Measurements from ENCODE around the gene FLAD1.

FLAD1 gene

DNA sequence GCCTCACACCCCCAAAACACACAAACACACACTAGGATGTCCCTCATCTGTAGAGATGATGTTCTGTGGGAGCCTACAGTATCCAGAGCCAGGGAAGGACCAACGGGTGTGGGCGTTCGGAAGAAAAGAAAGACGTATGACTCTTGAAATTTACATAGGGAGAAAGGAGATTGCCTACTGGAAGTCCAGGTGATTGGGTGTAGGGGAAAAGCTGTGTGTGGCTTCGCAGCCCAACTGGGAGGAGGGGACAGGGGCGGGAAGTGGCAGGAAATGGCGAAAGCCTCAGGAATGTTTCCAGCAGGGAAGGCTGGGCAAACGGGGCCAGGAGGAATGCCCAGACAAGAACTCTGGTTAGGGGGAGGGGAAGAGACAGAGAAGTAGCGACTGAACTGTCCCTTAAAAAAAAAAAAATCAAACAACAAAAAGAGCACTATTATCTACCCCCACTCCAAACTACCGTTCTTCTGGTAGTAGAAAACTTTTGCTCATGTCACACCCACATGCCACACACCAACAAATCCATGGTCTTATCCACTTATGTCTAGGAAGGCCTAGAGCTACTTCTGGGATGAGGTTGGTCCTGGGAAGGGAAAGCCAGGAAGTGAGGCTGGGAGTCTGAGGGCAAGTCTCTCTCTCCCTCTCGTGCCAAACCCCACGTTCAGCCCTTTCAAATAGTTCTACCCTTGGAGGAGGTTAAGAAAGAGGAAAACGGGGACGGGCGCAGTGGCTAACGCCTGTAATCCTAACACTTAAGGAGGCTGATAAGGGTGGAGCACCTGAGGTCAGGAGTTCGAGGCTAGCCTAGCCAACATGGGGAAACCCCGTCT lies 10.4 kb upstream of the FLAD1 start:
- no peaks in the 10 kb centered on the region for H3K27me3 ChIP-seq (ENCODE audit: low read depth, low read length)
- H3K9me3 ChIP-seq (ENCODE audit: insufficient read depth, low read length) = no peaks in the 10 kb centered on the region
- no peak overlapping the region for H3K27ac ChIP-seq (ENCODE audit: low read length)
- no peak overlapping the region for H2AFZ ChIP-seq (ENCODE audit: low read depth, low read length)
- peak overlapping the region; percentile 81 for H3K4me2 ChIP-seq (ENCODE audit: low read length)
- peaks cover 5% of the 10 kb centered on the region for H3K36me3 ChIP-seq (replicated peaks; ENCODE audit: low read depth, low read length)
- peaks cover 46% of the 10 kb centered on the region for H3K79me2 ChIP-seq (ENCODE audit: low read length)
- H4K20me1 ChIP-seq (ENCODE audit: insufficient read depth, low read length) = peaks cover 13% of the 10 kb centered on the region
- H3K9ac ChIP-seq (ENCODE audit: low read length) = no peak overlapping the region; the same call in 1 of the 2 replicates
- H3K4me3 ChIP-seq (ENCODE audit: low read length) = peak overlapping the region; percentile 88
- TF ChIP-seq, protein P1, sequence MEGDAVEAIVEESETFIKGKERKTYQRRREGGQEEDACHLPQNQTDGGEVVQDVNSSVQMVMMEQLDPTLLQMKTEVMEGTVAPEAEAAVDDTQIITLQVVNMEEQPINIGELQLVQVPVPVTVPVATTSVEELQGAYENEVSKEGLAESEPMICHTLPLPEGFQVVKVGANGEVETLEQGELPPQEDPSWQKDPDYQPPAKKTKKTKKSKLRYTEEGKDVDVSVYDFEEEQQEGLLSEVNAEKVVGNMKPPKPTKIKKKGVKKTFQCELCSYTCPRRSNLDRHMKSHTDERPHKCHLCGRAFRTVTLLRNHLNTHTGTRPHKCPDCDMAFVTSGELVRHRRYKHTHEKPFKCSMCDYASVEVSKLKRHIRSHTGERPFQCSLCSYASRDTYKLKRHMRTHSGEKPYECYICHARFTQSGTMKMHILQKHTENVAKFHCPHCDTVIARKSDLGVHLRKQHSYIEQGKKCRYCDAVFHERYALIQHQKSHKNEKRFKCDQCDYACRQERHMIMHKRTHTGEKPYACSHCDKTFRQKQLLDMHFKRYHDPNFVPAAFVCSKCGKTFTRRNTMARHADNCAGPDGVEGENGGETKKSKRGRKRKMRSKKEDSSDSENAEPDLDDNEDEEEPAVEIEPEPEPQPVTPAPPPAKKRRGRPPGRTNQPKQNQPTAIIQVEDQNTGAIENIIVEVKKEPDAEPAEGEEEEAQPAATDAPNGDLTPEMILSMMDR (IDR thresholded peaks at IDR 0.05; ENCODE audit: low read depth, low read length) = no peak
- H3K4me1 ChIP-seq (ENCODE audit: low read length) = peaks cover 33% of the 10 kb centered on the region

DNA sequence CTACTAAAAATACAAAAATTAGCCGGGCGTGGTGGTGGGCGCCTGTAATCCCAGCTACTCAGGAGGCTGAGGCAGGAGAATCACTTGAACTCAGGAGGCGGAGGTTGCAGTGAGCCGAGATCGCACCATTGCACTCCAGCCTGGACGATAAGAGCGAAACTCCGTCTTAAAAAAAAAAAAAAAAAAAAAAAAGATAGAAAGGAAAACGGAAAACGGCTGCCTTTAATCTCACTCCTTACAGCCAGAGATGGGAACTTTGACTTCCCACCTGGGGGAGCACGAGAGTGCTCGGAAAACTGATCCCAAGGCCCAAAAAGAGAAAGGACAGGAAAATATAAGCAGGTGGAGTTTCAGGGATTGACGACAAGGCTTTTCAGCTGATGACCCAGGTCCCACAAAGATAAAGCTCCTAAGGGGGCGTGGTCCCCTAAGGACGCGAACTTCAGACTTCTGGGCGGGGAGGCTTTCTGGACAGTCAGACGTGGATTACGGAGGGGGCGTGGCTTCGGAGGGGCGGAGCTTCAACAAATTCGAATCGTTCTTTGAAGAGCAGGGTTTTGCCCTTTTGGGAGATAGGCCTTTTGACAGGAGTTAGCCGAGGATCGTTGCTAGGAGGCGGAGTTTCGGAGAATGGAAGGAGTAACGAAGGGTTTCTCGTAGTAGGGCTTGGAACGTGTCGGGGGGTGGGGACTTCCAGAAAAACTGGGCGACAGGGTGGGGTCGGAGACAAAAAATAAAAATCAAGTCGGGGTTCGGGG lies 9.6 kb upstream of the FLAD1 start:
- Histone ChIP-seq H3K27ac (ENCODE audit: low read length) (peak overlapping the region; percentile 91), H3K4me3 (ENCODE audit: low read length) (peak overlapping the region; percentile 88), H3K79me2 (ENCODE audit: low read length) (peaks cover 54% of the 10 kb centered on the region), H3K9ac (ENCODE audit: low read length) (peak overlapping the region; percentile 97), H3K4me2 (ENCODE audit: low read length) (peak overlapping the region; percentile 81), H4K20me1 (ENCODE audit: insufficient read depth, low read length) (peaks cover 13% of the 10 kb centered on the region), H3K27me3 (ENCODE audit: low read depth, low read length) (no peaks in the 10 kb centered on the region), H2AFZ (ENCODE audit: low read depth, low read length) (peak overlapping the region; percentile 63; the same call in 1 of the 2 replicates), H3K4me1 (ENCODE audit: low read length) (peaks cover 34% of the 10 kb centered on the region), H3K9me3 (ENCODE audit: insufficient read depth, low read length) (no peaks in the 10 kb centered on the region), H3K36me3 (replicated peaks; ENCODE audit: low read depth, low read length) (peaks cover 12% of the 10 kb centered on the region)
- TF ChIP-seq, protein P1 (IDR thresholded peaks at IDR 0.05; ENCODE audit: low read depth, low read length) = peak; percentile 42
- TF ChIP-seq EZH2phosphoT487 (IDR thresholded peaks at IDR 0.05; ENCODE audit: low read depth) = no peak

DNA sequence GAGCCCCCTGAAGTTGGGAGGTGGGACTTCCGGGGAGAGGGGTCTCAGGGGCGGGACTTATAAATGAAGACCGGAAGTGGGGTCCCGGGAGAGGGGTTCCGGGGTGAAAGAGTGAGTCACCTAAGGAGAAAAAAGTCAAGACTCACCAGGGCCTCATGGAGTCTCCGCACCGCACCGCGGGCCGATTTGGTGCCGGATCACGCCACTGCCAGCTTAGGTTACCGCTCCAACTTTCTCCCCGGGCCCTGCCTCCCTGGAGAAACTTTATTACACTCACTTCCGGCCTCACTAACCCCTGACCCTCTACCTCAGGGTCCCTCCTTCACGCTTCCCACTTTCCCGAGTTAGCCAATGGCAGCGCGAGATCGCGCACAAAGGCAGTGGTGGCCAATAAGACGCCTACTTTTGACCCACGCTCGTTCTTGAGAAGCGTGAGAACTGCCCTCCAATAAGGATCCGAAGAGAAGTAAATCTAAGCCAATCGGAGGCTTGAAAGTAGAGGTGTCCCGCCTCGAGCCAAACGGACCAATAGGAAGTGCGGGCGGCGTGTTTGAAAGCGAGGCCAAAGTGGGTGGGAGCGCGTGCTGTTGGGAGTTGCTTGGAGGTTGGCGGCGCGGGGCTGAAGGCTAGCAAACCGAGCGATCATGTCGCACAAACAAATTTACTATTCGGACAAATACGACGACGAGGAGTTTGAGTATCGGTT lies 8.9 kb upstream of the FLAD1 start, which contains the start of gene CKS1B:
TSS of gene CKS1B (plus strand) at position 580 of the 706 bp plus-strand sequence. CDS start at position 645, 65 bp downstream.
- H2AFZ ChIP-seq (ENCODE audit: low read depth, low read length) = peak within 1 kb of the TSS; percentile 63; the same call in 1 of the 2 replicates
- H3K9ac ChIP-seq (ENCODE audit: low read length) = peak within 1 kb of the TSS; percentile 97
- H3K4me2 ChIP-seq (ENCODE audit: low read length) = peak within 1 kb of the TSS; percentile 81
- H3K79me2 ChIP-seq (ENCODE audit: low read length) = peaks cover 58% of the 10 kb centered on the region
- H4K20me1 ChIP-seq (ENCODE audit: insufficient read depth, low read length) = peaks cover 13% of the 10 kb centered on the region
- peak within 1 kb of the TSS; percentile 91 for H3K27ac ChIP-seq (ENCODE audit: low read length)
- TF ChIP-seq EZH2phosphoT487 (IDR thresholded peaks at IDR 0.05; ENCODE audit: low read depth) = no peak
- TF ChIP-seq, protein P1 (IDR thresholded peaks at IDR 0.05; ENCODE audit: low read depth, low read length) = no peak
- peak within 1 kb of the TSS; percentile 88 for H3K4me3 ChIP-seq (ENCODE audit: low read length)
- H3K27me3 ChIP-seq (ENCODE audit: low read depth, low read length) = no peaks in the 10 kb centered on the region
- peaks cover 14% of the 10 kb centered on the region for H3K36me3 ChIP-seq (replicated peaks; ENCODE audit: low read depth, low read length)
- H3K9me3 ChIP-seq (ENCODE audit: insufficient read depth, low read length) = no peaks in the 10 kb centered on the region
- peaks cover 34% of the 10 kb centered on the region for H3K4me1 ChIP-seq (ENCODE audit: low read length)
